HL-60 (cell line): ENCODE measurements around the gene GALNT5.

Experiments used
- GABPA ChIP-seq: IDR thresholded peaks from 2 replicates; pipeline ENCODE4 v1.6.1; 2012; ENCODE audit warnings: low read depth
- POLR2AphosphoS5 ChIP-seq: IDR thresholded peaks from 2 replicates; pipeline ENCODE4 v1.6.1; 2012; ENCODE audit warnings: low read depth
- SPI1 ChIP-seq: IDR thresholded peaks from 2 replicates; pipeline ENCODE4 v1.6.1; 2012; ENCODE audit warnings: low read depth, mild to moderate bottlenecking, borderline replicate concordance
- TF ChIP-seq, protein P1 (sequence below): IDR thresholded peaks from 2 replicates; pipeline ENCODE4 v1.6.1; 2012; ENCODE audit warnings: low read depth; ENCODE audit not compliant: insufficient replicate concordance
- TF ChIP-seq, protein P2 (sequence below): IDR thresholded peaks from one replicate; pipeline ENCODE4 v1.5.1; 2011; ENCODE audit warnings: low read length, control low read depth, inconsistent platforms; ENCODE audit not compliant: insufficient read depth

GRCh38 chr2:157269060-157269459 is 11.6 kb downstream of the GALNT5 start:
- TF ChIP-seq, protein P1, sequence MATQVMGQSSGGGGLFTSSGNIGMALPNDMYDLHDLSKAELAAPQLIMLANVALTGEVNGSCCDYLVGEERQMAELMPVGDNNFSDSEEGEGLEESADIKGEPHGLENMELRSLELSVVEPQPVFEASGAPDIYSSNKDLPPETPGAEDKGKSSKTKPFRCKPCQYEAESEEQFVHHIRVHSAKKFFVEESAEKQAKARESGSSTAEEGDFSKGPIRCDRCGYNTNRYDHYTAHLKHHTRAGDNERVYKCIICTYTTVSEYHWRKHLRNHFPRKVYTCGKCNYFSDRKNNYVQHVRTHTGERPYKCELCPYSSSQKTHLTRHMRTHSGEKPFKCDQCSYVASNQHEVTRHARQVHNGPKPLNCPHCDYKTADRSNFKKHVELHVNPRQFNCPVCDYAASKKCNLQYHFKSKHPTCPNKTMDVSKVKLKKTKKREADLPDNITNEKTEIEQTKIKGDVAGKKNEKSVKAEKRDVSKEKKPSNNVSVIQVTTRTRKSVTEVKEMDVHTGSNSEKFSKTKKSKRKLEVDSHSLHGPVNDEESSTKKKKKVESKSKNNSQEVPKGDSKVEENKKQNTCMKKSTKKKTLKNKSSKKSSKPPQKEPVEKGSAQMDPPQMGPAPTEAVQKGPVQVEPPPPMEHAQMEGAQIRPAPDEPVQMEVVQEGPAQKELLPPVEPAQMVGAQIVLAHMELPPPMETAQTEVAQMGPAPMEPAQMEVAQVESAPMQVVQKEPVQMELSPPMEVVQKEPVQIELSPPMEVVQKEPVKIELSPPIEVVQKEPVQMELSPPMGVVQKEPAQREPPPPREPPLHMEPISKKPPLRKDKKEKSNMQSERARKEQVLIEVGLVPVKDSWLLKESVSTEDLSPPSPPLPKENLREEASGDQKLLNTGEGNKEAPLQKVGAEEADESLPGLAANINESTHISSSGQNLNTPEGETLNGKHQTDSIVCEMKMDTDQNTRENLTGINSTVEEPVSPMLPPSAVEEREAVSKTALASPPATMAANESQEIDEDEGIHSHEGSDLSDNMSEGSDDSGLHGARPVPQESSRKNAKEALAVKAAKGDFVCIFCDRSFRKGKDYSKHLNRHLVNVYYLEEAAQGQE = no peak
- TF ChIP-seq, protein P2, sequence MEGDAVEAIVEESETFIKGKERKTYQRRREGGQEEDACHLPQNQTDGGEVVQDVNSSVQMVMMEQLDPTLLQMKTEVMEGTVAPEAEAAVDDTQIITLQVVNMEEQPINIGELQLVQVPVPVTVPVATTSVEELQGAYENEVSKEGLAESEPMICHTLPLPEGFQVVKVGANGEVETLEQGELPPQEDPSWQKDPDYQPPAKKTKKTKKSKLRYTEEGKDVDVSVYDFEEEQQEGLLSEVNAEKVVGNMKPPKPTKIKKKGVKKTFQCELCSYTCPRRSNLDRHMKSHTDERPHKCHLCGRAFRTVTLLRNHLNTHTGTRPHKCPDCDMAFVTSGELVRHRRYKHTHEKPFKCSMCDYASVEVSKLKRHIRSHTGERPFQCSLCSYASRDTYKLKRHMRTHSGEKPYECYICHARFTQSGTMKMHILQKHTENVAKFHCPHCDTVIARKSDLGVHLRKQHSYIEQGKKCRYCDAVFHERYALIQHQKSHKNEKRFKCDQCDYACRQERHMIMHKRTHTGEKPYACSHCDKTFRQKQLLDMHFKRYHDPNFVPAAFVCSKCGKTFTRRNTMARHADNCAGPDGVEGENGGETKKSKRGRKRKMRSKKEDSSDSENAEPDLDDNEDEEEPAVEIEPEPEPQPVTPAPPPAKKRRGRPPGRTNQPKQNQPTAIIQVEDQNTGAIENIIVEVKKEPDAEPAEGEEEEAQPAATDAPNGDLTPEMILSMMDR = no peak
- TF ChIP-seq POLR2AphosphoS5 (no peak), GABPA (no peak), SPI1 (no peak)
